HCT116 (cell line): ENCODE results near the gene C16orf95. TPM values are rescaled to one million over a fixed set of nuclear protein-coding genes. Genes with fewer than 3 reads are reported as not detected.

ENCODE experiments used
- ATAC-seq: fragments of 200-7000 bp; cut with Tn5 transposase; 2 replicates; pipeline ENCODE4 v1.9.1; 2020; ENCODE audit warnings: mild to moderate bottlenecking, moderate library complexity
- BruUV-seq: library from RNA; stranded (reverse); fragments of 400-500 nt; replicated peaks from 2 replicates; lab custom pipeline; 2021; lab: Mats Ljungman, UMichigan
- CTCF ChIA-PET: fragments of 300-600 bp; sonication (Branson Sonifier 250); formaldehyde crosslinking; loops from one replicate; lab custom pipeline; 2021; ENCODE audit warnings: antibody characterized with exemption; lab: Charles Lee
- POLR2A ChIA-PET: fragments of 300-600, 350-600 bp; sonication (Branson Sonifier 250); formaldehyde crosslinking; loops from one replicate; lab custom pipeline; 2021; ENCODE audit warnings: antibody characterized with exemption; lab: Charles Lee
- RAD21 ChIA-PET, 2 experiments: fragments of 300-600 bp; sonication (Branson Sonifier 250); formaldehyde crosslinking; loops; one replicate each; lab custom pipeline; 2023; ENCODE audit warnings: low total read pairs in 2 of 2; ENCODE audit not compliant: uncharacterized antibody in 2 of 2, unreplicated experiment in 2 of 2, low non-redundant PET in 1 of 2; lab: Charles Lee
- DNase-seq: peaks from one replicate; pipeline ENCODE4 v3.0.0-alpha.2; 2010; ENCODE audit warnings: low read depth, low spot score
- H2AFZ ChIP-seq: fragments of 200-600 bp; shearing (Covaris generic), sonication (generic); 2 replicates; pipeline ENCODE4 v1.6.1; 2017; ENCODE audit warnings: low read depth, mixed run types, mixed read lengths, antibody characterized with exemption, low read length; ENCODE audit not compliant: poor library complexity, severe bottlenecking
- H3K27ac ChIP-seq: 2 replicates; pipeline ENCODE4 v1.5.1; 2012; ENCODE audit warnings: low read depth, low read length
- H3K27me3 ChIP-seq: fragments of 200-600 bp; sonication (generic); 2 replicates; pipeline ENCODE4 v1.6.1; 2016; ENCODE audit warnings: mixed run types, low read length, mixed read lengths; ENCODE audit not compliant: insufficient read depth
- H3K36me3 ChIP-seq, 2 experiments: fragments of 200-500 bp in 1 of 2; fragments of 200-600 bp in 1 of 2; sonication (Bioruptor generic) in 1 of 2; sonication (generic) in 1 of 2; 2 replicates each; pipeline versions ENCODE4 v1.5.1 to v1.6.1; 2014 to 2016; ENCODE audit warnings: low read length in 2 of 2, inconsistent platforms in 1 of 2, mixed read lengths in 1 of 2, mixed run types in 1 of 2; ENCODE audit not compliant: insufficient read depth in 2 of 2, control insufficient read depth in 1 of 2
- H3K4me1 ChIP-seq, 2 experiments: fragments of 200-600 bp in 1 of 2; sonication (generic) in 1 of 2; 2 replicates each; pipeline versions ENCODE4 v1.5.1 to v1.6.1; 2012 to 2017; ENCODE audit warnings: low read length in 2 of 2, inconsistent platforms in 1 of 2, mild to moderate bottlenecking in 1 of 2, mixed read lengths in 1 of 2, mixed run types in 1 of 2, moderate library complexity in 1 of 2; ENCODE audit not compliant: insufficient read depth in 2 of 2, control insufficient read depth in 1 of 2
- H3K4me2 ChIP-seq: fragments of 200-600 bp; sonication (generic); 2 replicates; pipeline ENCODE4 v1.6.1; 2017; ENCODE audit warnings: mixed run types, low read length, mixed read lengths
- H3K4me3 ChIP-seq, 2 experiments: fragments of 200-600 bp in 1 of 2; sonication (generic) in 1 of 2; replicated peaks in 1 of 2; 2 replicates each; pipeline ENCODE4 v1.5.1; 2011 to 2016; ENCODE audit warnings: low read length in 2 of 2, control low read depth in 1 of 2, low read depth in 1 of 2, mild to moderate bottlenecking in 1 of 2, mixed read lengths in 1 of 2, mixed run types in 1 of 2
- H3K79me2 ChIP-seq: fragments of 200-600 bp; sonication (generic); 2 replicates; pipeline ENCODE4 v1.6.1; 2017; ENCODE audit warnings: mild to moderate bottlenecking, mixed run types, low read length, moderate library complexity, mixed read lengths; ENCODE audit not compliant: insufficient read depth
- H3K9ac ChIP-seq: fragments of 200-600 bp; sonication (generic); 2 replicates; pipeline ENCODE4 v1.6.1; 2016; ENCODE audit warnings: low read length, mixed read lengths
- H3K9me2 ChIP-seq: fragments of 200-600 bp; sonication (generic), shearing (Covaris generic); 2 replicates; pipeline ENCODE4 v1.6.1; 2017; ENCODE audit warnings: mixed run types, mild to moderate bottlenecking, moderate library complexity; ENCODE audit not compliant: insufficient read depth
- H3K9me3 ChIP-seq, 2 experiments: fragments of 200-500 bp in 1 of 2; fragments of 200-600 bp in 1 of 2; sonication (Bioruptor generic) in 1 of 2; sonication (generic) in 1 of 2; 2 replicates each; pipeline ENCODE4 v1.6.1; 2014 to 2017; ENCODE audit warnings: low read length in 2 of 2, mixed read lengths in 2 of 2, inconsistent platforms in 1 of 2, low read depth in 1 of 2, mild to moderate bottlenecking in 1 of 2, mixed run types in 1 of 2, moderate library complexity in 1 of 2; ENCODE audit not compliant: control insufficient read depth in 1 of 2, insufficient read depth in 1 of 2
- H4K20me1 ChIP-seq: fragments of 200-600 bp; sonication (generic), shearing (Covaris generic); 2 replicates; pipeline ENCODE4 v1.6.1; 2017; ENCODE audit warnings: mixed run types, mild to moderate bottlenecking, moderate library complexity; ENCODE audit not compliant: insufficient read depth
- CBX3 ChIP-seq: IDR thresholded peaks from 2 replicates; pipeline ENCODE4 v1.6.1; 2012; ENCODE audit warnings: low read depth
- CEBPB ChIP-seq: IDR thresholded peaks from 2 replicates; pipeline ENCODE4 v1.6.1; 2012; ENCODE audit warnings: low read depth
- EGR1 ChIP-seq: IDR thresholded peaks from 2 replicates; pipeline ENCODE4 v1.6.1; 2012; ENCODE audit warnings: low read depth
- ELF1 ChIP-seq: IDR thresholded peaks from 2 replicates; pipeline ENCODE4 v1.6.1; 2012; ENCODE audit warnings: low read depth, borderline replicate concordance
- EZH2 ChIP-seq: fragments of 200-600 bp; sonication (generic); IDR thresholded peaks from 2 replicates; pipeline ENCODE4 v1.6.1; 2017; ENCODE audit warnings: antibody characterized with exemption, mixed run types
- EZH2phosphoT487 ChIP-seq: fragments of 200-600 bp; IDR thresholded peaks from 2 replicates; pipeline ENCODE4 v1.6.1; 2018; ENCODE audit warnings: antibody characterized with exemption, borderline replicate concordance
- JUND ChIP-seq: IDR thresholded peaks from 2 replicates; pipeline ENCODE4 v1.6.1; 2012
- POLR2A ChIP-seq: IDR thresholded peaks from 2 replicates; pipeline ENCODE4 v1.7.0; 2011; ENCODE audit warnings: borderline replicate concordance; ENCODE audit not compliant: insufficient read depth, insufficient read length; ENCODE audit errors: extremely low read depth
- POLR2AphosphoS5 ChIP-seq: IDR thresholded peaks from 2 replicates; pipeline ENCODE4 v1.6.1; 2011; ENCODE audit warnings: mild to moderate bottlenecking, low read depth, low read length, moderate library complexity
- RAD21 ChIP-seq: IDR thresholded peaks from 2 replicates; pipeline ENCODE4 v1.6.1; 2012; ENCODE audit warnings: low read depth, mild to moderate bottlenecking
- SIN3A ChIP-seq: IDR thresholded peaks from 2 replicates; pipeline ENCODE4 v1.6.1; 2012; ENCODE audit warnings: low read depth
- SP1 ChIP-seq: IDR thresholded peaks from 2 replicates; pipeline ENCODE4 v1.6.1; 2012; ENCODE audit warnings: low read depth
- TCF7L2 ChIP-seq: IDR thresholded peaks from 2 replicates; pipeline ENCODE4 v1.7.0; 2011; ENCODE audit warnings: borderline replicate concordance, inconsistent platforms; ENCODE audit not compliant: insufficient read depth, insufficient read length; ENCODE audit errors: extremely low read depth
- ZFX ChIP-seq: fragments of 450-650 bp; IDR thresholded peaks from 2 replicates; pipeline ENCODE4 v1.6.1; 2017
- intact Hi-C: fragments of 100-400 bp; cut with micrococcal nuclease; formaldehyde crosslinking; loops from 2 replicates; pipeline ENCODE4 v1.10.0; 2022
- total RNA-seq: library from RNA; stranded (reverse); gene quantifications from one replicate; pipeline ENCODE4 v1.2.1, GENCODE V29; 2021; ENCODE audit not compliant: unreplicated experiment
- TF ChIP-seq, protein P1 (sequence below): IDR thresholded peaks from 2 replicates; pipeline ENCODE4 v1.6.1; 2012
- TF ChIP-seq, protein P2 (sequence below): IDR thresholded peaks from 2 replicates; pipeline ENCODE4 v1.6.1; 2011; ENCODE audit warnings: mild to moderate bottlenecking, low read length, moderate library complexity; ENCODE audit not compliant: insufficient replicate concordance; ENCODE audit errors: extremely low read depth

The C16orf95 gene
- total RNA-seq, 1 experiment from 2014 or later, result 12.2 TPM

DNA sequence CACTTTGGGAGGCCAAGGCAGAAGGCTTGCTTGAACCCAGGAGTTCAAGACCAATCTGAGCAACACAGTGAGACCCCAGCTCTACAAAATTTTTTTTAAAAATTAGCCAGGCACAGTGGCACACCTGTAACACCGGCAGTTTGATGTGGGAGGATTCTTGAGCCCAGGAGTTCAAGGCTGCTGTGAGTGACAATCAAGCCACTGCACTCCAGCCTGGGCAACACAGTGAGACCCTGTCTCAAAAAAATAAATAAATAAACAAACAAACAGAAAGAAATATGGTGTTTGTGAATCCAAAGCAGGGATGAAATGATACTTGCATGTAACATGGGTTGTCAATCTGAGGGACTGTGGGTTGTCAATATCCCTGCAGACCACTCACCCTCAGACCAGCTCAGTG is 49.7 kb upstream of the C16orf95 start:
- TF ChIP-seq, protein P1, sequence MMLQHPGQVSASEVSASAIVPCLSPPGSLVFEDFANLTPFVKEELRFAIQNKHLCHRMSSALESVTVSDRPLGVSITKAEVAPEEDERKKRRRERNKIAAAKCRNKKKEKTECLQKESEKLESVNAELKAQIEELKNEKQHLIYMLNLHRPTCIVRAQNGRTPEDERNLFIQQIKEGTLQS, result no peak
- no peak for TF ChIP-seq TCF7L2
- TF ChIP-seq, protein P2, sequence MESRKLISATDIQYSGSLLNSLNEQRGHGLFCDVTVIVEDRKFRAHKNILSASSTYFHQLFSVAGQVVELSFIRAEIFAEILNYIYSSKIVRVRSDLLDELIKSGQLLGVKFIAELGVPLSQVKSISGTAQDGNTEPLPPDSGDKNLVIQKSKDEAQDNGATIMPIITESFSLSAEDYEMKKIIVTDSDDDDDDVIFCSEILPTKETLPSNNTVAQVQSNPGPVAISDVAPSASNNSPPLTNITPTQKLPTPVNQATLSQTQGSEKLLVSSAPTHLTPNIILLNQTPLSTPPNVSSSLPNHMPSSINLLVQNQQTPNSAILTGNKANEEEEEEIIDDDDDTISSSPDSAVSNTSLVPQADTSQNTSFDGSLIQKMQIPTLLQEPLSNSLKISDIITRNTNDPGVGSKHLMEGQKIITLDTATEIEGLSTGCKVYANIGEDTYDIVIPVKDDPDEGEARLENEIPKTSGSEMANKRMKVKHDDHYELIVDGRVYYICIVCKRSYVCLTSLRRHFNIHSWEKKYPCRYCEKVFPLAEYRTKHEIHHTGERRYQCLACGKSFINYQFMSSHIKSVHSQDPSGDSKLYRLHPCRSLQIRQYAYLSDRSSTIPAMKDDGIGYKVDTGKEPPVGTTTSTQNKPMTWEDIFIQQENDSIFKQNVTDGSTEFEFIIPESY, result no peak
- TF ChIP-seq EGR1, result no peak
- no peak for TF ChIP-seq EZH2phosphoT487
- no peak for TF ChIP-seq POLR2A
- TF ChIP-seq SP1, result no peak
- TF ChIP-seq RAD21, result no peak
- TF ChIP-seq CEBPB, result no peak
- no peak for TF ChIP-seq JUND
- no peak for TF ChIP-seq POLR2AphosphoS5
- TF ChIP-seq CBX3, result no peak
- TF ChIP-seq ELF1, result no peak
- no peak for TF ChIP-seq ZFX
- no peak for TF ChIP-seq SIN3A
- no peak for TF ChIP-seq EZH2
- CTCF ChIA-PET, result no interaction called here
- no TSS peak for BruUV-seq

More for the DNA sequence above, 49.7 kb upstream of the C16orf95 start:
- Histone ChIP-seq H3K4me2 (no peak overlapping the region), H3K4me3 (no peak overlapping the region), H3K9ac (no peak overlapping the region), H3K79me2 (peaks cover 94% of the 10 kb centered on the region), H4K20me1 (peaks cover 16% of the 10 kb centered on the region; the same call in 1 of the 2 replicates), H3K27ac (no peak overlapping the region), H3K4me1 (peaks cover 0 to 7% of the 10 kb centered on the region in 2 experiments; a peak in 2 of 4 replicates), H3K9me3 (no peaks in the 10 kb centered on the region), H3K9me2 (no peaks in the 10 kb centered on the region), H2AFZ (no peak overlapping the region), H3K27me3 (no peaks in the 10 kb centered on the region), H3K36me3 (peaks cover 3 to 12% of the 10 kb centered on the region in 2 experiments; a peak in 1 of 4 replicates)
- DNase-seq, result no peak
- RAD21 ChIA-PET, result no interaction called here
- intact Hi-C loops, result no loop called here
- no peak for ATAC-seq
- POLR2A ChIA-PET, result no interaction called here
